ENCODE measurements around the gene RASSF8.

GRCh38 chr12:26113853-26114719 is 155.6 kb downstream of the RASSF8 start:
- peak in 4 of 12 donors; percentile 22 to 43 (median 34) for TF ChIP-seq CTCF (IDR thresholded peaks at IDR 0.05)
- peak in 1 of 2 donors; percentile 89 for TF ChIP-seq POLR2A (IDR thresholded peaks at IDR 0.05)

Measured in heart left ventricle (tissue), 13 donors.